Tibial nerve (tissue), 4 donors: ENCODE data around the gene PRLR. TPM values are rescaled to one million over a fixed set of nuclear protein-coding genes. Genes with fewer than 3 reads are reported as not detected.

Source experiments
- DNase-seq, 2 donors: peaks; one replicate each; pipeline ENCODE4 v3.0.0-alpha.2; 2019; ENCODE audit warnings: low spot score in 2 of 2
- H3K27ac ChIP-seq, 4 donors: fragments of 200-600 bp; sonication (generic) in 3 of 4; one replicate each; pipeline ENCODE4 v1.5.1; 2017 to 2019; ENCODE audit warnings: mild to moderate bottlenecking in 1 of 4
- H3K27me3 ChIP-seq, 2 donors: fragments of 200-600 bp; sonication (generic) in 1 of 2; one replicate each; pipeline versions ENCODE4 v1.5.1 to v1.6.0; 2017 to 2019
- H3K36me3 ChIP-seq, 3 donors: fragments of 200-600 bp; sonication (generic); one replicate each; pipeline ENCODE4 v1.5.1; 2018 to 2019
- H3K4me1 ChIP-seq, 4 donors: fragments of 200-600 bp; sonication (generic) in 3 of 4; one replicate each; pipeline ENCODE4 v1.5.1; 2017 to 2019
- H3K4me3 ChIP-seq, 4 donors: fragments of 200-600 bp; sonication (generic) in 3 of 4; one replicate each; pipeline ENCODE4 v1.5.1; 2017 to 2019; ENCODE audit warnings: mild to moderate bottlenecking in 1 of 4, moderate library complexity in 1 of 4
- H3K9me3 ChIP-seq, 4 donors: fragments of 200-600 bp; sonication (generic) in 3 of 4; one replicate each; pipeline ENCODE4 v1.5.1; 2017 to 2019
- EP300 ChIP-seq, 2 donors: sonication (generic); formaldehyde crosslinking; IDR thresholded peaks; one replicate each; pipeline ENCODE4 v1.6.1; 2017; ENCODE audit warnings: antibody characterized with exemption in 2 of 2, mild to moderate bottlenecking in 1 of 2
- POLR2A ChIP-seq, 2 donors: fragments of 450-650 bp; IDR thresholded peaks; one replicate each; pipeline ENCODE4 v1.6.1; 2017; ENCODE audit warnings: antibody characterized with exemption in 2 of 2, mild to moderate bottlenecking in 2 of 2, moderate library complexity in 2 of 2
- WGBS, 2 donors: methylation state at CpG; one replicate each; pipeline ENCODE4 v1.1.5; 2018; 5-methylcytosine and 5-hydroxymethylcytosine counted together
- total RNA-seq, 4 donors: library from RNA; depleted of rRNA; stranded (reverse); fragments of >200 nt; gene quantifications; one replicate each; pipeline ENCODE4 v1.1.0, GENCODE V29; 2016
- TF ChIP-seq, protein P1 (sequence below), 5 experiments: fragments of 200-600 bp in 3 of 5; fragments of 450-650 bp in 2 of 5; sonication (generic) in 3 of 5; IDR thresholded peaks; one replicate each; pipeline ENCODE4 v1.5.1; 2016 to 2019; ENCODE audit warnings: antibody characterized with exemption in 5 of 5, mild to moderate bottlenecking in 3 of 5, moderate library complexity in 2 of 5

The PRLR gene
- total RNA-seq, 4 donors from 2014 or later: 0.84 to 5.3 (median 4.0) TPM

DNA sequence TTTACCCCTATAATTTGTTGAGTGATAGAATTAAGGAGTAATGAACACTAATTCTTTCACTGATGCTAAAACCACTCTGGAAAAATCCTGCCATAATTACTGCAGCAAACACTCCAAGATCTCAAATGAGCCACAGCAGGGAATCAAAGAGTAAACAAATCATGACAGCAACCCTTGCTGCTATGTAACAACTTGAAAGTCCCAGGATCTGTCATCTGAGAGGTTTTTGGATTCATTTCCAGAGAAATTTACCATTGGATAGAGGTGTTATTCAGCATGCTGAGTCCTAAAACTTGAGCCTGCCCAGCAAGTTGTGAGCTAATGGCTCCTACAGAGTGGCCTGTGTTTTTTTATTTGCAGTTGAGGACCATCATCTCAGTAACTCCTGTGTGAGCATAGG lies 59.2 kb downstream of the PRLR start:
- no peaks in the 10 kb centered on the region for H3K36me3 ChIP-seq
- peaks cover 0 to 8% (median 0%) of the 10 kb centered on the region in 4 donors for H3K9me3 ChIP-seq
- peaks cover 0 to 8% (median 0%) of the 10 kb centered on the region in 4 donors for H3K4me1 ChIP-seq
- no peak for DNase-seq
- H3K4me3 ChIP-seq: no peak overlapping the region
- H3K27ac ChIP-seq: no peak overlapping the region
- TF ChIP-seq EP300 (IDR thresholded peaks at IDR 0.05) (no peak), POLR2A (IDR thresholded peaks at IDR 0.05) (no peak)
- TF ChIP-seq, protein P1, sequence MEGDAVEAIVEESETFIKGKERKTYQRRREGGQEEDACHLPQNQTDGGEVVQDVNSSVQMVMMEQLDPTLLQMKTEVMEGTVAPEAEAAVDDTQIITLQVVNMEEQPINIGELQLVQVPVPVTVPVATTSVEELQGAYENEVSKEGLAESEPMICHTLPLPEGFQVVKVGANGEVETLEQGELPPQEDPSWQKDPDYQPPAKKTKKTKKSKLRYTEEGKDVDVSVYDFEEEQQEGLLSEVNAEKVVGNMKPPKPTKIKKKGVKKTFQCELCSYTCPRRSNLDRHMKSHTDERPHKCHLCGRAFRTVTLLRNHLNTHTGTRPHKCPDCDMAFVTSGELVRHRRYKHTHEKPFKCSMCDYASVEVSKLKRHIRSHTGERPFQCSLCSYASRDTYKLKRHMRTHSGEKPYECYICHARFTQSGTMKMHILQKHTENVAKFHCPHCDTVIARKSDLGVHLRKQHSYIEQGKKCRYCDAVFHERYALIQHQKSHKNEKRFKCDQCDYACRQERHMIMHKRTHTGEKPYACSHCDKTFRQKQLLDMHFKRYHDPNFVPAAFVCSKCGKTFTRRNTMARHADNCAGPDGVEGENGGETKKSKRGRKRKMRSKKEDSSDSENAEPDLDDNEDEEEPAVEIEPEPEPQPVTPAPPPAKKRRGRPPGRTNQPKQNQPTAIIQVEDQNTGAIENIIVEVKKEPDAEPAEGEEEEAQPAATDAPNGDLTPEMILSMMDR (IDR thresholded peaks at IDR 0.05): no peak
- no peaks in the 10 kb centered on the region for H3K27me3 ChIP-seq

DNA sequence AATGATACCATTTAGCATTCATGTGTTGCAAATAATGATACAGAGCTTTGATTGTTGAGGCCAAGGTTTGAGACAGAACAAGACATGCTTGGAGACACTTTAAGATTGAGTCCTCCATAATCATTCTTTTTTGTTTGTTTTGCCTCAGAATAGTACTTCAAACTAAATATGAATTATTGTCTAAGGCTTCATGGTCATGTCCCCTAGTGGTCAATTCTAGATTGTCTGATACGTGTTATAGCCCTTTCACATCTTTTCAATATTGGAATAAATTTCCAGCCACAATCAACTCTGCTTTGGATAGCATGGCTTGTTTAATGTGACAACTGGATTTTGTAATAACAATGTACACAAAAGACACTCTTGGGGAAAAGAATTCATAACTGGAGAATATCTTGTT lies 64.2 kb downstream of the PRLR start:
- Histone ChIP-seq H3K4me3 (no peak overlapping the region), H3K36me3 (no peaks in the 10 kb centered on the region), H3K9me3 (peaks cover 0 to 8% (median 0%) of the 10 kb centered on the region in 4 donors), H3K27me3 (no peaks in the 10 kb centered on the region), H3K27ac (no peak overlapping the region), H3K4me1 (peaks cover 0 to 12% (median 2%) of the 10 kb centered on the region in 4 donors)
- WGBS, 2 donors: 85 to 88% methylated on average over 1 of the region's 1 CpG
- TF ChIP-seq POLR2A (IDR thresholded peaks at IDR 0.05): no peak
- TF ChIP-seq, protein P1 (IDR thresholded peaks at IDR 0.05): no peak
- TF ChIP-seq EP300 (IDR thresholded peaks at IDR 0.05): no peak
- DNase-seq: no peak

- no peak overlapping the region for H3K27ac ChIP-seq
- H3K36me3 ChIP-seq: no peaks in the 10 kb centered on the region
- WGBS, 2 donors: 92 to 94% methylated on average over 4 of the region's 4 CpGs
- peaks cover 0 to 17% (median 4%) of the 10 kb centered on the region in 4 donors for H3K4me1 ChIP-seq
- H3K9me3 ChIP-seq: peaks cover 0 to 8% (median 0%) of the 10 kb centered on the region in 4 donors
- H3K27me3 ChIP-seq: no peaks in the 10 kb centered on the region
- H3K4me3 ChIP-seq: no peak overlapping the region
- DNase-seq: no peak
- TF ChIP-seq, protein P1 (IDR thresholded peaks at IDR 0.05): no peak
- no peak for TF ChIP-seq POLR2A (IDR thresholded peaks at IDR 0.05)
- no peak for TF ChIP-seq EP300 (IDR thresholded peaks at IDR 0.05)
These were observed 65.3 kb downstream of the PRLR start for GRCh38 chr5:35164860-35165542.

DNA sequence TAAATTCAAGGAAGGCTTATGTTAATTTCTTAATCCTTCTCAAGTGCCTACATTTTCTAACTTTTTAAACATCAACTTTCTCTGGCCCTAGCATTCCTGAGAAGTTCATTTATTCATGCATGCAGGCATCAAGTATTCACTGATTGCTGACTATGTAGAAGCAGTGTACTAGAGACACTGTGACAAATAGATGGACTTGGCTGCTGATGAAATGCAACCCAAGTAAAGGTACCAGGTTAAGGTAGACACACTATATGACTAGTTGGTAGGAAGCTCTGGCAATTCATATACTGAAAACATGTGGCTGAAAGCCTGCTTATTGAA lies 66.6 kb downstream of the PRLR start:
- Histone ChIP-seq H3K36me3 (no peaks in the 10 kb centered on the region), H3K27ac (no peak overlapping the region), H3K4me3 (no peak overlapping the region), H3K4me1 (peaks cover 0 to 17% (median 8%) of the 10 kb centered on the region in 4 donors), H3K9me3 (peaks cover 0 to 8% (median 0%) of the 10 kb centered on the region in 4 donors), H3K27me3 (no peaks in the 10 kb centered on the region)
- no peak for DNase-seq
- TF ChIP-seq, protein P1 (IDR thresholded peaks at IDR 0.05): no peak
- no peak for TF ChIP-seq POLR2A (IDR thresholded peaks at IDR 0.05)
- TF ChIP-seq EP300 (IDR thresholded peaks at IDR 0.05): no peak

DNA sequence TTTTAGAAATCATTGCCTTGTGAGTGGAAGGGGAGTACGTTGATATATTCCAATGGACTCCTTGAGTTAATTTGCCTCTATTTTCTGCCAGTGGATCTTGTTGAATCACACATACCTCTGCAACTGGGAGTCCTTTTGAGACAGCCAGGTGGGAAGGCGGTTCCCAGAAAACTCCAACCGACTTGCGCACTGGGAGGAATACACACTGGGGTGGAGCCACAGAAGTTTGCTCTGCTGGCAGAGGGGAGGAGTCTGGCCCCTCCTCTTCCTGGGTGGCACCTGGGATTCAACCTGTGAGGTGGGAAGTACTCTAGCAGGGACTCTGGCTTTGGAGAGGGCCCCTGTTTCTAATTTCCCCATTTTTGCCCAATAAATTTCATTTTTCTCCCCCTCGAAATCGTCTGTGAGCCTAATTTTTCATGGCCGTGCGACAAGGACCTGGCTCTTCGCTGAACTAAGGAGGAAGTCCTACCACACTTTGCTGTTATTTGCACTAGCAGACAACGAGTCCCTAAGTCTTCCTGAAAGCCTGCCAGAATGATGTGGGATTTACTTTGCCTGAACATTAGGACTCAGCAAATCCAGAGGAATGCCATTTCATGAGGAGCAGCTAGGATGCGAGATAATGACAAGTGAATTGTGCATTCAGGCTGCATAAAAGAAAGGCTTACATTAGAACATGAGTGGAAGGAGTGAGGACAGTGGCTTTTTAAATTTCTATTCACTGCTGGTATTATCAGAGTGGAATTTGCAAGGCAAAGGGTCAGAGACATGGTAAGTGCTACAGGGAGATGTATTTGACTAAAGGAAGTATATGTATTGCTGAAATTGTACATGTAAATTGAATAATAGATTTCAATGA lies 67.2 kb downstream of the PRLR start:
- Histone ChIP-seq H3K36me3 (no peaks in the 10 kb centered on the region), H3K27ac (peak overlapping the region in 1 of 4 donors; percentile 37), H3K9me3 (peaks cover 0 to 3% (median 0%) of the 10 kb centered on the region in 4 donors), H3K4me3 (no peak overlapping the region), H3K4me1 (peaks cover 0 to 17% (median 8%) of the 10 kb centered on the region in 4 donors), H3K27me3 (no peaks in the 10 kb centered on the region)
- no peak for DNase-seq
- TF ChIP-seq, protein P1 (IDR thresholded peaks at IDR 0.05): no peak
- TF ChIP-seq EP300 (IDR thresholded peaks at IDR 0.05): no peak
- no peak for TF ChIP-seq POLR2A (IDR thresholded peaks at IDR 0.05)
- WGBS, 2 donors: 67 to 71% methylated on average over 11 of the region's 11 CpGs
